ENCODE results near the gene UBTD2. TPM values are rescaled to one million over a fixed set of nuclear protein-coding genes. Genes with fewer than 3 reads are reported as not detected.

Gene UBTD2
- total and polyA plus RNA-seq, 10 donors = 4.9 to 13.9 (median 8.4) TPM

- peak; percentile 57 for DNase-seq
- H3K4me1 ChIP-seq = peaks cover 21 to 78% (median 64%) of the 10 kb centered on the region in 6 donors
- H3K27ac ChIP-seq = peak overlapping the region; percentile 69 to 99 (median 96)
- H3K27me3 ChIP-seq (replicated peaks in 1 of 7) = no peaks in the 10 kb centered on the region
- 46 to 53% (median 49%) methylated on average over 13 of the region's 13 CpGs for WGBS, 5 donors
- TF ChIP-seq POLR2A (IDR thresholded peaks at IDR 0.05) (no peak), POLR2AphosphoS5 (IDR thresholded peaks at IDR 0.05) (no peak)
- TF ChIP-seq, protein P1, sequence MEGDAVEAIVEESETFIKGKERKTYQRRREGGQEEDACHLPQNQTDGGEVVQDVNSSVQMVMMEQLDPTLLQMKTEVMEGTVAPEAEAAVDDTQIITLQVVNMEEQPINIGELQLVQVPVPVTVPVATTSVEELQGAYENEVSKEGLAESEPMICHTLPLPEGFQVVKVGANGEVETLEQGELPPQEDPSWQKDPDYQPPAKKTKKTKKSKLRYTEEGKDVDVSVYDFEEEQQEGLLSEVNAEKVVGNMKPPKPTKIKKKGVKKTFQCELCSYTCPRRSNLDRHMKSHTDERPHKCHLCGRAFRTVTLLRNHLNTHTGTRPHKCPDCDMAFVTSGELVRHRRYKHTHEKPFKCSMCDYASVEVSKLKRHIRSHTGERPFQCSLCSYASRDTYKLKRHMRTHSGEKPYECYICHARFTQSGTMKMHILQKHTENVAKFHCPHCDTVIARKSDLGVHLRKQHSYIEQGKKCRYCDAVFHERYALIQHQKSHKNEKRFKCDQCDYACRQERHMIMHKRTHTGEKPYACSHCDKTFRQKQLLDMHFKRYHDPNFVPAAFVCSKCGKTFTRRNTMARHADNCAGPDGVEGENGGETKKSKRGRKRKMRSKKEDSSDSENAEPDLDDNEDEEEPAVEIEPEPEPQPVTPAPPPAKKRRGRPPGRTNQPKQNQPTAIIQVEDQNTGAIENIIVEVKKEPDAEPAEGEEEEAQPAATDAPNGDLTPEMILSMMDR (IDR thresholded peaks at IDR 0.05 in 8 of 11, conservative IDR thresholded peaks at IDR 0.05 in 3 of 11) = no peak
- peak overlapping the region; percentile 67 to 96 (median 91) for H3K4me3 ChIP-seq
- peaks cover 0 to 34% (median 0%) of the 10 kb centered on the region in 6 donors for H3K36me3 ChIP-seq
- intact Hi-C loops (cut with DNase I; ENCODE audit: low total_unique reads) = no loop called here
- no peaks in the 10 kb centered on the region for H3K9me3 ChIP-seq
These were observed 97.4 kb downstream of the UBTD2 start for GRCh38 chr5:172186114-172186695.

- Histone ChIP-seq H3K4me3 (peak overlapping the region; percentile 67 to 96 (median 91)), H3K4me1 (peaks cover 31 to 89% (median 76%) of the 10 kb centered on the region in 6 donors), H3K9me3 (no peaks in the 10 kb centered on the region), H3K36me3 (peaks cover 0 to 40% (median 0%) of the 10 kb centered on the region in 6 donors), H3K27me3 (replicated peaks in 1 of 7) (no peaks in the 10 kb centered on the region), H3K27ac (peak overlapping the region; percentile 69 to 99 (median 96))
- intact Hi-C loops (cut with DNase I; ENCODE audit: low total_unique reads) = no loop called here
- DNase-seq = no peak
- 32 to 47% (median 37%) methylated on average over 10 of the region's 10 CpGs for WGBS, 5 donors
- TF ChIP-seq, protein P1 (IDR thresholded peaks at IDR 0.05 in 8 of 11, conservative IDR thresholded peaks at IDR 0.05 in 3 of 11) = no peak
- TF ChIP-seq POLR2AphosphoS5 (IDR thresholded peaks at IDR 0.05) = no peak
- TF ChIP-seq POLR2A (IDR thresholded peaks at IDR 0.05) = no peak
These were observed 98.5 kb downstream of the UBTD2 start for GRCh38 chr5:172185096-172185461.

- H3K36me3 ChIP-seq = peaks cover 0 to 40% (median 0%) of the 10 kb centered on the region in 6 donors
- peak overlapping the region in 2 of 8 donors; percentile 92 to 96 for H3K4me3 ChIP-seq
- WGBS, 5 donors = 86 to 90% (median 89%) methylated on average over 4 of the region's 4 CpGs
- intact Hi-C loops (cut with DNase I; ENCODE audit: low total_unique reads) = no loop called here
- no peaks in the 10 kb centered on the region for H3K27me3 ChIP-seq (replicated peaks in 1 of 7)
- no peak for TF ChIP-seq POLR2A (IDR thresholded peaks at IDR 0.05)
- TF ChIP-seq, protein P1 (IDR thresholded peaks at IDR 0.05 in 8 of 11, conservative IDR thresholded peaks at IDR 0.05 in 3 of 11) = no peak
- H3K4me1 ChIP-seq = peaks cover 40 to 95% (median 81%) of the 10 kb centered on the region in 6 donors
- no peaks in the 10 kb centered on the region for H3K9me3 ChIP-seq
- H3K27ac ChIP-seq = peak overlapping the region; percentile 69 to 99 (median 96)
- no peak for DNase-seq
These were observed 99.7 kb downstream of the UBTD2 start for GRCh38 chr5:172183881-172184280.

DNA sequence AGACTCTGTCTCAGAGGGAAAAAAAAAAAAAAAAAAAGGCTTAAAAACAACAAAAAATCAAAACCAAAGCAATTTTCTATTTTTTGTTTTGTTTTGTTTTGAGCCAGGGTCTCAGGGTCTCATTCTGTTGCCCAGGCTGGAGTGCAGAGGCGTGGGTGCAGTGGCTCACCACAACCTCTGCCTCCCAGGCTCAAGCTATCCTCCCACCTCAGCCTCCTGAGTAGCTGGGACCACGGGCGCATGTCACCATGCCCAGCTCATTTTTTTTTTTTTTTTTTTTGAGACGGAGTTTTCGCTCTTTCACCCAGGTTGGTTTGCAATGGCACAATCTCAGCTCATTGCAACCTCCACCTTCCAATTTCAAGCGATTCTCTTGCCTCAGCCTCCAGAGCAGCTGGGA is 101.3 kb downstream of the UBTD2 start:
- H3K27me3 ChIP-seq (replicated peaks in 1 of 7) = no peaks in the 10 kb centered on the region
- H3K9me3 ChIP-seq = no peaks in the 10 kb centered on the region
- WGBS, 5 donors = 83 to 89% (median 86%) methylated on average over 6 of the region's 6 CpGs
- H3K4me1 ChIP-seq = peaks cover 45 to 100% (median 93%) of the 10 kb centered on the region in 6 donors
- TF ChIP-seq, protein P1 (IDR thresholded peaks at IDR 0.05 in 8 of 11, conservative IDR thresholded peaks at IDR 0.05 in 3 of 11) = no peak
- no peak for TF ChIP-seq POLR2A (IDR thresholded peaks at IDR 0.05)
- no peak for TF ChIP-seq POLR2AphosphoS5 (IDR thresholded peaks at IDR 0.05)
- DNase-seq = peak; percentile 16
- intact Hi-C loops (cut with DNase I; ENCODE audit: low total_unique reads) = no loop called here
- no peak overlapping the region for H3K4me3 ChIP-seq
- H3K36me3 ChIP-seq = peaks cover 0 to 41% (median 0%) of the 10 kb centered on the region in 6 donors
- H3K27ac ChIP-seq = peak overlapping the region in 4 of 8 donors; percentile 27 to 99 (median 98)
